HG03045 (cell line): ENCODE measurements around the gene LGR4.
"Not testable (repeated sequence)": the region's sequence is repeated elsewhere in the genome, so short reads cannot be mapped to it uniquely, and the experiment has no call there.

Experiments used
- ATAC-seq: cut with Tn5 transposase; IDR thresholded peaks from one replicate; pipeline ENCODE4 v1.9.1; 2021; ENCODE audit warnings: mild to moderate bottlenecking, moderate library complexity; ENCODE audit not compliant: unreplicated experiment

The LGR4 gene

GRCh38 chr11:27460158-27460978 is 12.2 kb downstream of the LGR4 start:
- no peak for ATAC-seq

DNA sequence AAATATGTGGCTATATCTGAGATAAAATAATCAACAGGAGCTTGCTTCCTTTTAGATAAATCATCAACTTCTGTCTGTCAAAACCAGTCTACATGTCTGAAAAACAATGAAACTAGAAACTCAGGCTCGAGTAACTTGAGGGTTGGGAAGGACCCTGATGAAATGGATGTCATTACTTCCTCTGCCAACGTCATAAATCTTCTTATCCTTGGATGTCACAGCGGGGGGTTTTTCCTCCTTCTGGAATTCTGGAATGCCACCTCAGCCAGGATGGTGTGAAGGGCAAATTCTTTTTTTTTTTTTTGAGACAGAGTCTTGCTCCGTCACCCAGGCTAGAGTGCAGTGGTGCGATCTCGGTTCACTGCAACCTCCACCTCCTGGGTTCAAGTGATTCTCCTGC is 13.4 kb downstream of the LGR4 start:
- no peak for ATAC-seq

DNA sequence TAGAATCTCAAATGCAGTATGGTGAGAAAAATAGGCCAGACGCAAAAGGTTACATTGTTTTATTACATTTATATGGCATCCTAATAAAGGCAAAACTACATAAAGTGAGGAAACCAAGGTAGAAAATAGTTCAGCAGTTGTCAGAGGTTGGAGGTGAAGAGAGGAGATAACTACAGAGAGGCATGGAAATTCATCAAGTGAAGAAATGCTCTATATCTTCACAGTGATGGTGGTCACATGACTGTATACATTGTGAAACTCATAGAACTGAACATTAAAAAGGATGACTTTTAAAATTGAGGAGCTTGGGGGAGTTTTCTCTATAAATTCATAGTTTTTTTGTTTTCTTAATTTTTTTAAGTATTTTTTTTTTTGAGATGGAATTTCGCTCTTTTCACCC is 14.4 kb downstream of the LGR4 start:
- no peak for ATAC-seq

DNA sequence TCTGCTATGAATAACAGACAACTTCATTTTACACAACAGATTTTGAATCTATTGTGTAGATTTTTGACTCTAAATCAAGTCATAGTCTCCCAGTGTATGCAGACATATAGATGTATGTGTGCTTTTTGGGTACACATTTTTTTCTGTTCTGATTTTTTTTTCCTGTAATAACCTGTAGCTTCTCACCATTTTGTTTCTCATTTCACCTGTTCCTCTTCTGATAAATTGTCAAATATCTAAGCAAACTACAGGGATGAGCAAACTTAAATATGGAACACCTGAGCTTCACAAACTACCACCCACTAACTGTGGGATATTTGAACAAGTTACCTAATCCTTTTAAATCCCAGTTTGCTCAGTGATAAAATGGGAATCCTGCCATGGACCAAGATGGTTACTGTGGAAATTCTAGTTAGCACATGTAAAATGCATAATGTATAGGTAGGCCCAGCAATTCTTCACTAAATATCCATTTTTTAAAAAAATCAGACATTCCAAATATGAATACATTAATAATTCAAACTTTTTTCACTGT is 15.7 kb downstream of the LGR4 start:
- ATAC-seq: no peak

GRCh38 chr11:27456140-27456794 is 16.3 kb downstream of the LGR4 start:
- no peak for ATAC-seq

- no peak for ATAC-seq
Measured at GRCh38 chr11:27455667-27456066, 16.9 kb downstream of the LGR4 start.

- ATAC-seq: no peak
Measured at GRCh38 chr11:27453701-27454100, 18.9 kb downstream of the LGR4 start.

DNA sequence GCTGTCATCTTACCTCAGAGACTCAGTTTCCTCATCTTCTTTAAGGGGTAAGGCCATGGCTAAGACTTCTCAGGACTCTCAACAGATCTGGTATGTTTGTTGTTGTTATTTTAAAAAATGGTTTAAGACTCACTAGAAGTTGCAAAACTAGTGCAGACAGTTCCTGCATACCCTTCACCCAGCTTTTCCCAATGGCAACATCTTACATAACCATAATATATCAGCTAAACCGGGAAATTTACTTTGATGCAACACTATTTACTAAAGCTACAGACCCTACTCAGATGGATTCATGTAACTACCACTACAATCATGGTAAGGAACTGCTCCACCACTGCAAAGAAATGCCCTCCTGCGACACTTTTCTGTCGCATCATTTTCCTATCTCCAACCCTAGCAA is 20.4 kb downstream of the LGR4 start:
- ATAC-seq: no peak

DNA sequence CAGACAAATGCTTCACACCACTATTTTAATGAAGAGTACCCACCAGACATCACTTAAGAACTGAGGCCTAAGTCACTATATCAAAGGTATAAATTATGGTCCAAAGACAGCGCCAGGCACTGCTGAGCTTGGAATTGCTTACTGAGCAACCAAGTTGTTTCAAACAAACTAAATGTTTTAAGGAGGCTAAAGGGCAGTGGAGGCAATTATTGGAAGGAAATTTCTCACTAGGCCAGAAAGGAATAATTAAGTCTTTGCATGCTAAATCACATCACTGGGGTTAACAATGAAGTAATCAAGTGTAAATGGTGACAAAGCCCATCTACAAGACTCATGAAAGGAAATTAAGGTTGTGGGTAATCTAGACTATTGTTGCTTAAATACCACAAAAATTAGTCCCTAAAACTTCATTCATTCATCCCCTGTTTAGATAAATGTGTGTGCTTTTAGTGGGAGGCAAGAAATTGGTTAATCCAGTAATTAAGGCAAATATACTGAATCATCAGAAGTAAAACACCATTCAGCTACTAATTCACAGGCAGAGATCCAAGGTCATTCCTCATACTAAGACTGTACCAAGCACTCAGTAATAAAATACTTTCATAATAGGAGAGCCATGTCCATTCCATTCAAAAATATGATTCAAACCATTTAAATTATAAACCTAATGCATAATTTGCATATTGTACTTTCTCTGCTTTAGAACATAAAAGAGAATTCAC is 21.2 kb downstream of the LGR4 start:
- no peak for ATAC-seq

DNA sequence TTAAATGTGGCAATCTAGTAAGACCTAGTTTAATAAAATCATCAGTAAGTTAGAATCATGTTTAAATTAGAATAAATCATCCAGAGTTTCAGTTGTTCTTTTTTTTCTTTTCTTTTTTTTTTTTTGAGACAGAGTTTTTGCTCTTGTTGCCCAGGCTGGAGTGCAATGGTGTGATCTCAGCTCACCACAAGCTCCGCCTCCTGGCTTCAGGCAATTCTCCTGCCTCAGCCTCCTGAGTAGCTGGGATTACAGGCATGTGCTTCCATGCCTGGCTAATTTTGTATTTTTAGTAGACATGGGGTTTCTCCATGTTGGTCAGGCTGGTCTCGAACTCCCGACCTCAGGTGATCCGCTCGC is 24.4 kb downstream of the LGR4 start:
- not testable (repeated sequence) for ATAC-seq

DNA sequence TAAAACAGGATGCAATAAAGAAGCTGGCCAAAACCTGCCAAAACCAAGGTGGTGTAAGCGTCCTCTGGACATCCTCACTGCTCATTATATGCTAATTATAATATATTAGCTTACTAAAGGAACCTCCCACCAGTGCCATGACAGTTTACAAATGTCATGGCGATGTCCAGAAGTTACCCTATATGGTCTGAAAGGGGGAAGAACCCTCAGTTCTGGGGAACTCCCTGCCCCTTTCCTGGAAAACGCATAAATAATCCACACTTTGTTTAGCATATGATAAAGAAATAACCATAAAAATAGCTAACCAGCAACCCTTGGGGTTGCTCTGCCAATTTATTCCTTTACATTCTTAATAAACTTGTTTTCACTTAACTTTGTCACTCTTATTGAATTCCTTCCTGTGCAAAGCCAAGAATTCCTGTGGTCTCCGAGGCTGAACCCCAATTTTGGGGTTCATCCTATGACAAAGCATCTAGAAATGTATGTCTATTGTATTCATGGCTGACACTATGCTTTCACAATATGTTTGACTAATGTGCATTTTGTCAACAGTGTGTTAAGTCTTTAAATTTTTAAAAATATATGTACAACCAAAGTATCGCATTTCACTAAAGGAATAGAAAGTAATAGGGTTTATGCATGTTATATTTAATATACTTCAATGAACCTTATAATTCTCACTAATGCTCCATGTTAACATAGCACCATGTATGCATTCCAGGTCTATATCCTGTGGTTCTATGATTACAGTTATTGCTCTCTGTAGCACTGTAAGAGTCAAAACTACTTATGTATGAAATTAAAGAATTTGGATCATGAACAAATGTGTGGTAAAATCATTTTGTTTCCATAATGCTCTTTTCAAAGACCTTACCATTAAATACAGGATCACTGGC is 25.1 kb downstream of the LGR4 start:
- no peak for ATAC-seq

GRCh38 chr11:27445625-27446024 is 27.0 kb downstream of the LGR4 start:
- no peak for ATAC-seq

DNA sequence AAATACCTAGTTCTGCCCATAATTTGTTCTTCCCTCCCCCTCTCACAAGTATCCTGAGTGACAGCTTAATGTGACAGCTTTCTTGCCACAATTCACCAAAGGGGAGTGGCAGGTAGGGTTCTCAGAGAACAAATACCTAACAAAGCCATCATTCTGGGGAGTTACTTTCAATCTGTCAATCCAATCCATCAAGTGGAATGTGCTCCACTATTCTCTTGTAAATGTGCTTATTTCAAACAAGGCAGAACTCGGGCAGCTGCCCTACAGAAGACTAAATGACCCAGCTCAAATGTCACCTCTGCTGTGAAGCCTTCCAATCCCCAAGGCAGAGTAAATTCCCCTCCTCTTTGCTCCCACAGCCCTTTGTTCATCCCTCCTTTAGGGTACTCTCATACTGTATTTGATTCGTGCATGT is 27.8 kb downstream of the LGR4 start:
- no peak for ATAC-seq

DNA sequence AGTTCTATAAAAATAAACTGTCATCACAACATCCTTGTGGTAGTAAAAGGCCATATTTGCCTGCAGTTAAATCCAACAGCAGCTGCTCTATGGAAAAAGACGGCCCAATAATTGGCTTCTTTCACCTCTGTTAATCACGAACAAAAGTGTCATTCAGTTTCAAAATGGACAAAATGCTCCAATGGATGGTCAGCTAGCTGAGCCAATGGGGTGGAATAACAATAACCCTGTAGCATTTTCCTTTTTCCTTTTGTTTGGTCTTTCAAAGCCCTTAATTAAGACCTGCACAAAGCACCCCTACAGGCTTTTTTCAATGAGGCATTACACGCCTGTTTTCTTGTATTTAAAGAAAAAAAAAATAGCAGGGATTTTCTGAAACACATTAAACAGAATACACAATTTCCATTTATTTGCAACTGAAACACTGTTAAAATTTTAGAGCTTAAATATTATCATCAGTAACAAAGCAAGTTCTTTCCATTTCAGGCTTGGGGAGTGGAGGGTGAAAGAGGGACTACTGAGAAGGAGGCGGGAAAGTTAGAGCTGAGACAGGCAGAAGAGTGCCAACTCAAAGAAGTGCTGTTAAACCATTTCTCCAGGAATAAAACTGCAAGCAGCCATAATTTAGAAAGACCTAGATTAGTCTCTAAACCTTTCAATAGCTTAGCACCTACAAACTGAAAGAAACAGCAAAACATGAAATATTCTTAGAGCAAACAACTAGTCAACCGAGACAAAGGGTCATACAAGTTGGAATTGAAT is 28.7 kb downstream of the LGR4 start:
- ATAC-seq: no peak

GRCh38 chr11:27443227-27443626 is 29.4 kb downstream of the LGR4 start:
- no peak for ATAC-seq

DNA sequence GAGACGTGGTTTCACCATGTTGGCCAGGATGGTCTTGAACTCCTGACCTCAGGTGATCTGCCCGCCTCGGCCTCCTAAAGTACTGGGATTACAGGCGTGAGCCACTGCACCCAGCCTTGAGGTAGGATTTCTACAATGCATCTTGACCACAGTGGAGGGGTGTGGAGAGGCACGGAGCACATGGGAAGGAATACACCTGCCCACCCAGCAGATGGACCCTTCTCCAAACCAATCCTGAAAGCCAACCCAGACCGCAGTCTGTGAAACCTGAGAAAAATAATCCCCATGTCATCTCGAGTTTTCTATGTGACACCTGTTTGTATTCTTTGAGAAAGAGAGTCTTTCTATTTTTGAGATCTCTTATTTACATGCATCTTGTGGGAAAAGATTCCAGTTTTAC is 32.5 kb downstream of the LGR4 start:
- no peak for ATAC-seq

GRCh38 chr11:27438595-27438981 is 34.0 kb downstream of the LGR4 start:
- no peak for ATAC-seq

DNA sequence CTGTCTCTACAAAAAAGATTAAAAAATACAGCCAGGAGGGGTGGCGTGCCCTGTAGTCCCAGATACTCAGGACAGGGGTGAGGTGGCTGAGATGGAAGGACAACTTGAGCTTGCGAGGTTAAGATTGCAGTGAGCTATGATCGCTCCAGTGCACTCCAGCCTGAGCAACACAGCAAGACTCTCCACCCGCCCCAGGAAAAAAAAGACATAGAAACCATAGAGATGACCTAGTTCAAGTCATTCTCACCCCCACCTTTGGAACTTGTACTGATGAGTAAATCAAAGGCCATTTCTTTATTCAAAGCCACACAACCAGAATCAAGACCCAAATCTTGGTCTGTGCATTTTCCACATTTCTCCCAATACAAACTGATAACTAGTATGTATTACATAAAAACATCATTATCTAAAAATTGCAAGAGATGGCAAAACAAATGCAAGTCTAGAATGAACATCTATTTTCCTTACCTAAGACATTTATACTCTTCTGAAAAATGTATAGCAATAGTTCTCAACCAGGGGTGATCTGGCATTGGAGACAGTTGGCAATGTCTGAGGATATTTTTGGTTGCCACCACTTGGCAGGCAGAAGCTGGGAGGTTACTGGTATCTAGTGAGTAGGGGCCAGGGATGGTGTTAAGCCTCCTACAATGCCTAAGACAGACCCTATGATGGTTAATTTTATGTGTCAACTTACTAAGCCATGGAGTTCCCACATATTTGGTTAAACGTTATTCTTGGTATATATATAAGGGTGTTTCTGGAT is 34.6 kb downstream of the LGR4 start:
- ATAC-seq: no peak

GRCh38 chr11:27436916-27437315 is 35.7 kb downstream of the LGR4 start:
- ATAC-seq: no peak
